Epithelial cell of prostate (primary cell): Measurements from ENCODE around the gene TSPAN9.

Experiments used
- DNase-seq: peaks from one replicate; pipeline ENCODE4 v3.0.0-alpha.2; 2011; ENCODE audit warnings: low read depth, low spot score
- H3K27ac ChIP-seq: fragments of 450-650 bp; 2 replicates; pipeline ENCODE4 v1.5.1; 2017; ENCODE audit warnings: mild to moderate bottlenecking

Gene TSPAN9

GRCh38 chr12:3135522-3136461 is 58.6 kb downstream of the TSPAN9 start:
- no peak for DNase-seq
- H3K27ac ChIP-seq = no peak overlapping the region

DNA sequence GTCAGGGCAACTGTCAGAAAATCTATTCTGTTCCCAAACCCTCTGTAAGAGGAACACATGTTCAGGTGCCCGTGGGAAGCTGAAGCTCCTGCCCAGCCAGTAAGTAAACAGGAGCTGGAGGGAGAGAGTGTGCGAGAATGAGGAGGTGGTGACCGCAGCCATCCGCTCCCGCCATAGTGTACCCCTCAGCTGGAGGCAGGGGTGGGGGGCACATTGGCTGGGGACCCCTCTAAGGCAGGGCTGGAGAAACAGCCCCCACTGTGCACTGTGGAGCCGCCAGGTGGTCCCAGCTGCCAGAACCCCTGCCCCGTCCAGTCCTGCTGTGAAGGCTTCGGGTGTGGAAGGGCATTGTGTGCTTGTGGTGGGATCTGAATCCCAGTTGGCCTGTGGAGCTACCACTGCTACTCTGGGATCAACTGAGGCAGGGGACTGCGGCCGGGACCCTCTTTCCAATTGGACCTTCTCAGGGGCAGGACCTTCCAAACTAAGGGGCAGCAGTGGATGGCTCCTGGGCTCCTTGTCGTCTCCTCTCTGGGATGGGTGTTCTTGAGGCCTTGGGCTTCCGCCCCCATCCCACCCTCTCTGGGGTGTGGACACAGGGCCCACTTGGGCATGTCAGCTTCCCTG is 59.6 kb downstream of the TSPAN9 start:
- no peak for DNase-seq

DNA sequence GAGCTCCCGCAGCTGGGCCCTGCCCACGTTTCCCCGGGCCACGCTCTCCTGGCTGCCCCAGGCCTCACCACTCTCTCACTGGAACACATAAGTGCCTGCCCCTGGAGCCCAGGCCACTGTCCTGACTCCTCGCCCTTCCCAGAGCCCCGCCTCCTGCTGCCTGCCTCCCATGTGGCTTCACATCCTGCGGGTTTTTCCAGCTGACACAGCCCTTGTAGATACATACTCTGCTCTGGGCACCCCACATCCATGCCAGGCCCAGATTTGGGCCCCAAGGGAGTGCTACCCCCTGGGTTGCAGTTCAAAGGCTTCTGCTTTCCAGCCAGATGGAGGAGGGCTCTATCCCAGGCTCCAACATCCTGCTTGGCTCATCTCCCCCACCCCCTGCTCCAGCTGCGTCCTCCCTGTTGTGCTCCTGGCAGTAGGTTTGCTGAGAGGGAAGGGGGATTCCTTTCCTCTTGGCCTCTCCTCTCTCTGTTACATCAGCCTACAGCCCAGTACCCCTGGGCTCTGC is 60.1 kb downstream of the TSPAN9 start:
- no peak for DNase-seq
- no peak overlapping the region for H3K27ac ChIP-seq

More for the DNA sequence above, 59.6 kb downstream of the TSPAN9 start:
- H3K27ac ChIP-seq = no peak overlapping the region

- no peak for DNase-seq
- no peak overlapping the region for H3K27ac ChIP-seq
Observed at GRCh38 chr12:3137814-3138445, 60.8 kb downstream of the TSPAN9 start.

DNA sequence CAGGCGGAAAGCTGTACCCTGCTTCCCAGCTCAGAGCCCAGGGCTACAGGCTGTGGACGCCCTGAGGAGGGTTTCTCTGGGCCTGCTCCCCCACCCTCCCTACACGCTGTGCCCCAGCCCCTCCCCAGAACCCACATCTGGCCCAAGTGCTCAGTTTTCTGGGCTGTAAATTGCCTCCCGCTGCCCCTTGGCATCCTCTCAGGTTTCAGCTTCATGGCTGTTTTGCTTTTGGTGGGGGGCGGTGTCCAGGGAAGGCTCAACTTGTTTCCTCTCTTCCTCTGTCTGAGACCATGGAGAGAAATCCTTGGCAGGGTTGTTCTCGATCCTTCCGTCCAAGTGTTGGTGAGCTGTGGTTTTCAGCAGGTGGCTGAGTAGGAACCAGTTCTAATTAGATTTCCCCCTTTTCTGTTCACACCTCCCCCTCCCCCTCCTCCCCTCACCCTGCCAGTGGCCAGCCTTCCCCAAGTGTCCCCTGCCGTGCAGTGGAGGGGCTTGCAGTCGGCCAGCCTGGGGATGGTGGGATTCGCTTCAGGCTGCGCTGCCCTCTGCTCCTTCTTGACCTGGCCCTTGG is 61.8 kb downstream of the TSPAN9 start:
- DNase-seq = no peak
- no peak overlapping the region for H3K27ac ChIP-seq

DNA sequence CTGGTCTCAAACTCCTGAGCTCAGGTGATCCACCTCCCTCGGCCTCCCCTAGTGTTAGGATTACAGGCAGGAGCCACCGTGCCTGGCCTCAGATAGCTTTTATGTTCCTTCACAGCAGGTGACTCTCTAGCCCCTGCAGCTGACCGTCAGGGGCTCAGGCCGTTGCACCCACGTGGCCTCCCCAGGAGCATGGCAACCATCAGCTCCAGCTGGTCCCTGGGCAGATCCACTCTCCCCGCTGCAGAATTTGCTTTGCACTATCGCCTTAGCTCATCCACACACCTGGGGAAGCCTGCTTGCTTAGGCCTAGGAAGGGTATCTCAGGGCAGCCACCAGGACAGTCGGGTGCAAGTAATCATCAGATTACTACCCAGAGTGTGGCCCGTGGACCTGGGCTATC is 62.6 kb downstream of the TSPAN9 start:
- no peak overlapping the region for H3K27ac ChIP-seq
- no peak for DNase-seq

- no peak for DNase-seq
- no peak overlapping the region for H3K27ac ChIP-seq
Observed at GRCh38 chr12:3140284-3140683, 63.1 kb downstream of the TSPAN9 start.

DNA sequence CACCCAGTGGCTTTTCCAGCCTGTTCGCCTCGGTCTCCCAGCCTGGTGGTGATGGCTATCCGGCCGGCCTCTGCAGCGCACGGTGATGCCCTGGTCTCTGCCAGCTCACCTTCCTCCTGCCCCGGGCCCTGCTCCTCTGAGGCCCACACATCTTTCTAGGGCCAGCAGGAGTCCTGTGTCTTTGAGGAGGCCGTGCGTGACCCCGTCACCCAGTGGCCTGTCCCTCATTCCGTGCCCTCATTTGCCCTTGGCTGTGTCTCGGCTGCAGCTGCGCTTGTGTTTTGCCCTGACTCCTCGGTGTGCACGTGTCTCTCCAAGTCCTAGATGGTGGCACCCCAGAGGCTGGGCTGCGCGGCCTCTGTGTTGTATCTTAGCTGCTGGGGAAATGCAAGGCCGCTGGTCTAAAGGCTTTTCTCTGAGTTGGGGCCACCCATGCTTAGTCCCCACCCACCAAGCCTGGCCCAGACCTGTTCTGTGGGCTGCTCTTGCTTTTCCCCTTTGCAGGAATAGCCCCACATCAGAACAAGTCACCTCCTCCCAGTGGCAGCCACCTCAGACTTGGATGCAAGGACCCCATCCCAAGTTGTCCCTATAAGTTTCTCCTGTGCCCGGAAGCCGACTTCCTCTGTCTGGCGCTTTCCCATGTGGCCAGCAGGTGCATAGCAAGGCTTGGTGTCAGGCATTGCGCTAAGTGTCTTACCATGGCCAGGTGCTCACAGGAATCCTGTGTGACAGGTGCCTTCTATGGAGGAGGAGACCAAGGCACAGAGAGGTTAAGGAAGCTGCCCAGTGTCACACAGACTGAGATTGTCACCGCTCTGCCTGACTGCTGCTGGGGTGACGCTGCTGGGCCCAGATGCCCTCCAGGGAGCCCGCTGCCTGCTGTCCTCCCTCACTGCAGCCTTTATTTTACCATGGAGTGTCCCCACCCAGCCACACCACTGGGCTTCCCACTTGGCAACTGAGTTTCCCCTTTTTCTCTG is 64.5 kb downstream of the TSPAN9 start:
- no peak for DNase-seq
- no peak overlapping the region for H3K27ac ChIP-seq

GRCh38 chr12:3142386-3142785 is 65.2 kb downstream of the TSPAN9 start:
- DNase-seq = no peak
- no peak overlapping the region for H3K27ac ChIP-seq

DNA sequence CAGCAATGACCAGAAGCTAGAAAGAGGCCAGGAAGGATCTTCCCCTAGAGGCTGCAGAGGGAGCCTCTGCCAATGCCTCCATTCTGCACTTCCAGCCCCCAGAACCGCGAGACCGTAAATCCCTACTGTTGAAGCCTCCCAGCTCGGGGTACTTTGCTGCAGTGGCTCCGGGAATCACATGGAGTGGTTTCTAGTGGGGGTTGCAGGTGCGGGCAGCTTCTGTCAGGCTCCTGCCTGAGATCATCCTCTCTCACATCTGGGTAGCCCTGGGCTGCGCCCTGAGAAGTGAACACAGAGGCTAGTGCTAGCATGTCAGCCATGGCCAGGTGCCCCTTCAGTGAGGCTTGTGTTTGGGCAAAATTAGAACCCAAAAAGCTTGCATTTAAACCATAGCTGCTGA is 67.3 kb downstream of the TSPAN9 start:
- DNase-seq = no peak

DNA sequence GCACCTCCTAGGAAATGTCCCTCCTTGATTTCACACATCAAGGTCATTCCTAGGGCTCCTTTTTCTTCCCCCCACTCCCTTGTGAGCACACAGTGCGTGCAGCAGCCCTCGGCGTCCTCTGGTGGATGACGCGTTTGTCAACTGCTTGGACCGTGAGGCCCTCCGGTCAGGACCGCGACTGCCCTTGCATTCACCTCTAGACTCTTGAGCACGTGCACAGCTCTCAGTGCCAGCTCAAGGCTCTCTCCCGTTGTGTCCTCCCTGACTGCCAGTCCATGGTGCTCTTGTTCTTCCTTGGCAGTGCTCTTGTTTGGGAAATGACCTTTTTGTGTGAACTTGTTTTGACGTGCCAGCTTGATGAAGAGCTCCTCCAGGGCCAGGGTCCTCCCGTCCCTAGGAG is 67.9 kb downstream of the TSPAN9 start:
- no peak for DNase-seq
- H3K27ac ChIP-seq = no peak overlapping the region

More for the DNA sequence above, 67.3 kb downstream of the TSPAN9 start:
- H3K27ac ChIP-seq = no peak overlapping the region

- no peak overlapping the region for H3K27ac ChIP-seq
- no peak for DNase-seq
Observed at GRCh38 chr12:3145546-3146310, 68.5 kb downstream of the TSPAN9 start.

- DNase-seq = no peak
- H3K27ac ChIP-seq = no peak overlapping the region
Observed at GRCh38 chr12:3147260-3147659, 70.1 kb downstream of the TSPAN9 start.

DNA sequence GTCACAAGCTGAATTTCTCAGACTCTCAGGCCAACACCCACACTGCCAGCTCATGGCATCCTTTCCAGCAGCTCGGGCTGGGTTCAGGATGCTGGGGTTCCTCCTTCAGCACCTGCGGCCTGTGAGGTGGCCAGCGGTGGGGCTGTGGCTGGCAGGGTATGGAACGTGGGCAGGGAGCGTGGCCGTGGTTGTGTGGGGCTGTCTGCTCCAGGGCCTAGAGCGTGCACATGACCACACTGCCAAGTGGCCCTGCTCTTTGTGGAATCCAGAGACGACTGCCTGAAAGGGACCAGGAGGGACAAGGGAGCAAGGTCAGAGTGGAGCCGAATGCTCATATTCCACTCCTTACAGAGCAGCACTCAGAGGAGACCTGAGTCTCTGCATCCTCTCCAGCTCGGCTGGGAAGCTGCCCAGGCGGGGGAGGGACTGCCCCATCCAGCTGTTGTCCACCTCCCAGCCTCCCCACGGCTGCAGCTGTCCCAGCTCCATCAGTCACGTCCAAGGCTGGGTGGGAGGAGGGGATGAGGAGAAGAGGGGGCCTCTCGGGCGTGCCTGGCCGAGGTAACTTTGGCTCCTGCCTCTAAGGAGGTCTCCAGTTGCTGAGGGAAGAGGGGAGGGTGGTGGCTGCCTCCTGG is 71.3 kb downstream of the TSPAN9 start:
- DNase-seq = no peak
- H3K27ac ChIP-seq = no peak overlapping the region

- DNase-seq = no peak
- no peak overlapping the region for H3K27ac ChIP-seq
Observed at GRCh38 chr12:3149515-3150307, 72.5 kb downstream of the TSPAN9 start.

GRCh38 chr12:3150308-3150670 is 73.1 kb downstream of the TSPAN9 start:
- H3K27ac ChIP-seq = no peak overlapping the region
- no peak for DNase-seq
